Renal cortex interstitium (tissue), 11 donors: ENCODE measurements around the gene FLACC1. TPM values are rescaled to one million over a fixed set of nuclear protein-coding genes. Genes with fewer than 3 reads are reported as not detected.
"Not testable (repeated sequence)": the region's sequence is repeated elsewhere in the genome, so short reads cannot be mapped to it uniquely, and the experiment has no call there.

Experiments
- DNase-seq, 11 donors: peaks; one replicate each; pipeline ENCODE4 v3.0.0-alpha.2; 2013; ENCODE audit warnings: low read depth in 9 of 11, low spot score in 4 of 11; ENCODE audit errors: extremely low read depth in 1 of 11
- polyA plus RNA-seq, 3 donors: library from polyadenylated mRNA; unstranded; fragments of 120-200 nt; gene quantifications; one replicate each; pipeline ENCODE4 v1.2.1, GENCODE V29; 2013; ENCODE audit not compliant: insufficient read length in 3 of 3

The FLACC1 gene
- polyA plus RNA-seq, 3 donors: 2.0 to 5.5 (median 2.4) TPM

DNA sequence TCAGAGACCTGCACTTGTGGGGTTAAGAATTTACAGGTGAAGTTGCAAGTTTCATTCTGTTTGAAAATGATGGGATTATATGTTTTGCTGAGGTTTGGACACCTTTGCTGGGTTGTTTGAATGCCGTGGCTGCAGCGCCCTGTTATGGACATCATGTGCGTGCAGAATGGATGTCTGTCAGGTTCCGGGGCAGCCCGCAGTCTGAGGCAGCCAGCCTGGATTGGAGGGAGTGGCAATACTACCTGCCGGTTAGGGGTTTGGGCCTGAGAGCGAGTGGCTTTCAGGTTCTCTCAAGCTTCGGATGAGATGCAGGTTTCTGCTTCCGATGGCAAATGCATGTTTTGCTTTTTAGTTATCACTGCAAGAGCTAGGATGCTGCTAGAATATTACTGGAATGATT is 95.7 kb downstream of the FLACC1 start:
- no peak for DNase-seq

- no peak for DNase-seq
Measured at GRCh38 chr2:201260302-201260800, 96.8 kb downstream of the FLACC1 start, which contains the start of gene CASP8. Gene CASP8, plus strand, starts transcription at chr2:201260536. Its CDS starts 5,951 bp downstream, at chr2:201266487.

DNA sequence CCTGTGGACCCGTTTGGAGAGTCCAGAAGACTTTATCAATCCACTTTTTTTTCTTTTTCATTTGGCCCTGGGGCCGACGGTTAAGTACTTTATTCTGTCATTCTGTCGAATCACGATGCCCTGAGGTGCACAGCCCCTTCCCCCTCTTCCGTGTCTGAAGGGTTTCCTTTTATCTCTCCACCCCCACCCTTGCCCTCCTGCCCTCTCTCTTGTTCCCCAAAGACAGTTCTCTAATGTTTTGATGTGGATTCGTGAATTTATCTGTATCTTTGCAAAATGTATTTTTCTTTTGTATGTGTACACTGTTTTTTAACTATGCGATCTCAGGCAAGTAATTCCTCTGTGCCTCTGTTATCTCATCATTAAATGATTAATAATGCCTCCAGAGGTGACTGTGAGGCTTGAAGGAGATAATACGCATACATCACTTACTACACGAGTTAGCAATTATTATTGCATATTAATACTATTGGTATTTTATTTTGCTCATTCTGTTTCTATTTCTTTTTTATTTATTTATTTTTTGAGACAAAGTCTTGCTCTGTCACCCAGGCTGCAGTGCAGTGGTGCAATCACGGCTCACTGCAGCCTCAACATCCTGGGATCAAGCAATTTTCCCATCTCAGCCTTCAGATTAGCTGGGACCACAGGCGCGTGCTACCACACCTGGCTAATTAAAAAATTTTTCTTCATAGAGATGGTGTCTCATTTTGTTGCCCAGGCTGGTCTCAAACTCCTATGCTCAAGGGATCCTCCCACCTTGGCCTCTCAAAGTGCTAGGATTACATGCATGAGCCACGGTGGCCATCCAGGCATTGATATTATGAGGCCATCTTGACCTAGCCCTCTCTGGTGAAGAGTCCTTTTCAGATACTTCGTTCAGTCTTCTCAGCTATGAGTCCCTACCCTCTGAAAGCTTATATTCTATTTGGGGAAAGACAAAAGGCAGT is 98.2 kb downstream of the FLACC1 start:
- peak in 1 of 11 donors; percentile 28 for DNase-seq

DNA sequence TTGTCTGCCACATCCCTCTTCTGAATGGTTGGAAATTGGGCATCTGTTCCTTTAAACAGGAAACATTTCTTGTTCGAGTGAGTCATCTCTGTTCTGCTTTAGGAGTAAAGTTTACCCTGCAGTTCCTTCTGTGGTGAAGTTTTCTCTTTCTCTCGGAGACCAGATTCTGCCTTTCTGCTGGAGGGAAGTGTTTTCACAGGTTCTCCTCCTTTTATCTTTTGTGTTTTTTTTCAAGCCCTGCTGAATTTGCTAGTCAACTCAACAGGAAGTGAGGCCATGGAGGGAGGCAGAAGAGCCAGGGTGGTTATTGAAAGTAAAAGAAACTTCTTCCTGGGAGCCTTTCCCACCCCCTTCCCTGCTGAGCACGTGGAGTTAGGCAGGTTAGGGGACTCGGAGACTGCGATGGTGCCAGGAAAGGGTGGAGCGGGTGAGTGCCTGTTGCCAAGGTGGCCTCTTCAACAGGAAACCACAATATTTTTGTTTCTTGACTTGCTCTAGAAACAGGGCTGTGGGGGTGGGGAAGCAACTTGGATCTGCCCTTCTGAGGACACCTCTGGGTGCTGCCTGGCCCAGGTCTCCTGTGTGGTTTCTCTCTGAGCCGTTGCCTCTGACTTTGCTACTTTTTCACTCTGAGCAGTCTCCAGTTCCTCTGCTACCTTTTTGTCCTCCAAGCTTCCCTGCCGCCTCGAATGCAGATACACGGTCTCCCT is 99.0 kb downstream of the FLACC1 start:
- DNase-seq: peak in 8 of 11 donors; percentile 29 to 65 (median 44)

DNA sequence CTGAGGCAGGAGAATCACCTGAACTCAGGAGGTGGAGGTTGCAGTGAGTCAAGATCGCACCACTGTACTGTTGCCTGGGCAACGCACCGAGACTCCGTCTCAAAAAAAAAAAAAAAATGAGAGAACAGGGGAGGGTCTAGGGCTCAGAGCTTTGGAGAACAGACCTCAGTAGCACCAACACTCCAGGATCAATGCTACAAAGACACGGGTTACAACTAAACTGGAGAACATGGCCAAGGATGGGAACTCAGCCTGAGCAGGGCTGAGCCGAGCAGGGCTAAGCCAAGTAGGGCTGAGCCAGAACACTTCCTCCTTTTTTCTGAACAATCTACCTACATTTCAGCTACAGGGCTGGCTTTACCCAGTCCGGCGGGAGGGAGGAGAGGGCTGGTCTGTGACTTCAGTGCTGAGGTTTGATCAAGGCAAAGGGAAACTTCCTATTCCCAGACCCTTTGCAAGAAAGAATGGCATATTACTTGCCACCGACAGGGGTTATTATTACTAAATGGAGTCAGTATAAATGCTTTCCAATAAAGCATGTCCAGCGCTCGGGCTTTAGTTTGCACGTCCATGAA is 99.7 kb downstream of the FLACC1 start:
- no peak for DNase-seq

- no peak for DNase-seq
Measured at GRCh38 chr2:201256082-201256481, 101.1 kb downstream of the FLACC1 start.

- no peak for DNase-seq
Measured at GRCh38 chr2:201255408-201256033, 101.6 kb downstream of the FLACC1 start.

DNA sequence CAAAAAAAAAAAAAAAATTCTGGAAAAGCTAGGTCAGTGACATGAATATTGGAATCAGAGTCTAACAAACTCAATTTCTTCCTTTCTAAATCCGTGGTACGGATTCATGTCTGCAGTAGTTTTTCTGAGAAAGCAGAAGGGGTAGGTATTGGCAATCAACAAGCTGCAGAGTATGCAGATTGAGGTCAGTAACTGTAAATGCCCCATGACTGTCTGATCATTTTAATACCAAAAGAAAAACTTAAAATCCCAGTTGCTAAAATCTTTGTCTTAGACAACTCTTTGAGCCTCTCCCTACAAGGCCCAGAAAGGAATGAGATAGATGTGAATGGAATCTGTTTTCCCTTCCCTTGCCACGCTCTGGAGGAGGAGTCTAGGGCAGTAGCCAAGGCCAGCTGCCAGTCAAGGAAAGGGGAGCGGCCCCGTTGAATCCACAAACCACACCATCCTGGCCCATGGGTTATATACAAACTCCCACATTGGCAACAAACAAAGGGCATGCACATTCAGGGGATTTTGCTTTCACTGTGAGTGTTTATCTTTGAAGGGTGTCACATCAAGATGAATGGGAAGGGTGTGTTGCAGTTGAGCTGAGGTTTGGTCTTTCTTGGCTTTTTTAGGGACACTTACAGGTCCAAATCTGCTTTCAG is 102.9 kb downstream of the FLACC1 start:
- DNase-seq: no peak

DNA sequence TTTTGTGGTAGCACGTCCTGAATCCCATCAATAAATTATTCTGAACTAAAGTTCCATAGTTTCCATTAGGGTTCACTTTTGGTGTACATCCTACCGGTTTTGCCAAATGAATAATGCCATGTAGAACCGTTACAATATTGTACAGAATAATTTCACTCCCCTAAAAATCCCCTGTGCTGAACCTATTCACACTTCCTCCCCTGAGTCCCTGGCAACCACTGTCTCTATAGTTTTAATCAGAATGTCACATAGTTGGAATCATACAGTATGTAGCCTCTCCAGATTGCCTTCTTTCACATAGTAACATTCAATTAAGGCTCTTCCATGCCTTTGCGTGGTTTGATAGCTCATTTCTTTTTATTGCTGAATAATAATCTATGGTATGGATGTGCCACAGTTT is 106.4 kb downstream of the FLACC1 start:
- no peak for DNase-seq

DNA sequence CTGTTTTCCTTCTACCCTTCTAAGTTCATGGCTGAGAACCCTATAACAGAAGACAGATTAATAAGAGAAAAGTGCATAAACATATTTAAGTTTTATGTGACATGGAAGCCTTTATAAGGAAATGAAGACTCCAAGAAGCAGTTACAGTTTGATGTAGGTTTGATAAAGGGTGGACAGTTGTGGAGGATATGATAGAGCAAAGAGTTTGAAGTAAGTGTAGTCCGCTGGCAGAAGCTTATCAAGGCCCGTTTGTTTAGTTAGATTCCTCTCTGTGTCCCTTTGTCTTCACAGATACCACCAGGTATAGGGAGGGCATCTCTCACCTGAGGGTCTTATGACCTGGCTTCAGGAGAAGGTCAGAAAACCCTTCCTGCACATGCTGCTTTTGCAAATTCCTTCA is 107.3 kb downstream of the FLACC1 start:
- no peak for DNase-seq

DNA sequence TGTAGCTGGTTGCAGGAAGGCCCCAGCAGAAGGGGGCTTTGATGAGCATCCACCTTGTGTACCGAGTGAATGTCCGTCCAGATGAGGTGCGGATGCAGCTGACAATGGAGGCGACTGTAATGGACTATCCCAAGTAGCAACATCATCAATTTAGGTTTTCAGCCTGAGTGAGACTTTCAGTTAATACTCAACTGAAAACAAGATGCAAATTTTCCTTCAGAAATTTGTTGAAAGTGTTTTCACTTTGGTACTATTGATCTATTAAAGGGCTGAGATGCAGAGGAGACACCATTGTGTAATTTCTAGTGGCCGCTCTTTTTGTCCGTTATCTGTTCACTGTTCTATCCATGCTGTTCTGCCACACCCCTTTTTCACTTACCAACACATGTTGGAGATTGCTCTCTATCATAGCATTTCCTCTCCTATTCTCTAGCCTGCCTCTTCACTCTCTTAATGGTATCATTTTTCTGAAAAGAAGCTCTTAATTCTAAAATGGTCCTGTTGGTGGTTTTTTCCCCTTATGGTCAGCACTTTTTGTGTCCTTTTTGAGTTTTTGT is 108.8 kb downstream of the FLACC1 start:
- DNase-seq: no peak

DNA sequence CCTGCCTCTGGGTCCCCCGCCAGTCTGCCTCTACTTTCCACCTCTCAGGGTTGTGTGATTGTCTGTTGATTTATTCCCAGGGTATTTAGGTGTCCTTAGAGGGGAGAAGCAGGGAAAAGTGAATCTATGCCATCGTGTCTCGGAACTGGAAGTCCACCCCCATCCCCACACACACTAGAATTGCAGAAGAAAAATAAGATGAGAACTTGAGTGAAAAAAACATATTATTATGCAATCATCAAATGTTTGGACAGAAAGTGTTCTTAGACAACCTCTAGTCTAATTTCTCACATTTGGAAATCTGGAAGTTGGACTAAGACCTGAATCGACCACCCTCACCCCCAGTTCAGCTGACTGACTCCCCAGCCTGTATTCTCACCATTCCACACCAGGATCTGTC is 110.9 kb downstream of the FLACC1 start:
- DNase-seq: no peak

DNA sequence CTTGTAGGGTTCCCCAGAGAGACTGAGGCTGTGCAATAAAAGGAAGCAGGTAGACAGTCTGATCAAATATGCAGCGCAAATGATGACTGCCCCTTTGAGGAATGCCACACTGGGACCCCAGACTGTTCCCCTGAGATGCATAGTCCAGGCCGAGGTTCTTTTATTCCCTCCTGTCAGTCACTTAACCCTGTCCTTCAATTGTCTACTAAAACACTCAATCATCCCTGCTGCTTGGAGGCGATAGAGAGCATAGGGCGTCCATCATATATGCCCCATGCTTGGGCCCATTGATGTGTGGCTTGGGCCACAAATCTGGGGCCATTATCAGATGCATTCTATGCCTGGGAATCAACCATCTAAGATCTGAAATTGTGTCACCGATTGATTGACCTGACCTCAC is 112.3 kb downstream of the FLACC1 start:
- DNase-seq: no peak

DNA sequence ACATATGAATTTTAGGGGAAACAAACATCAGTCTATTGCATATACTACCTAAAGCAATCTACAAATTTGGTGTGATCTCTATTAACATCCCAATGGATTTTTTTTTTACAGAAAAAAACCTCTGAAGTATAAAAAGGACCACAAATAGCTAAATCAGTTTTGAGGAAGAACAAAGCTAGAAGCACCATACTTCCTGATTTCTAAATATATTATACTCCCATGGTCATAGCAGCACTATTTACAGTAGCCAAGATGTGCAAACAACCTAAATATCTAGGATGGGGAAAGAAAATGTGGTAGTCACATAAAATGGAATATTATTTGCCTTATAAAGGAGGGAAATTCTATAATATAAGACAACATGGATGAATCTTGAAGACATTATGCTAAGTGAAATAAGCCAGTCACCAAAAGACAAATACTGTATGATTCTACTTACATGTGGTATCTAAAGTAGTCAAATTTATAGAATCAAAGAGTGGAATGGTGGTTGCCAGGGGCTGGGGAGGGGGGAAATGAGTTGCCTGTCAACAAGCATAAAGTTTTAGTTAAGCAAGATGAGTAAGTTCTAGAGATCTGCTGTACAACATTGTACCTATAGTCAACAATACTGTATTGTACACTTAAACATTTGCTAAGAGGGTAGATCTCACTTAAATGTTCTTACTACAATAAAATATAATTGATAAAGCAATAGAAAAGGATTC is 114.4 kb downstream of the FLACC1 start:
- DNase-seq: no peak

GRCh38 chr2:201239167-201239935 is 117.8 kb downstream of the FLACC1 start:
- DNase-seq: not testable (repeated sequence)
